SK-N-SH treated with all-trans-retinoic acid at 6 μM for 48 hours (cell line): ENCODE measurements around the gene SPATA12.

ENCODE experiments used
- ATAC-seq: fragments of 200-7000 bp; cut with Tn5 transposase; 3 replicates; pipeline ENCODE4 v1.9.1; 2020; ENCODE audit warnings: mild to moderate bottlenecking, moderate library complexity
- ARNTL ChIP-seq: fragments of 450-650 bp; formaldehyde crosslinking; IDR thresholded peaks from 2 replicates; pipeline ENCODE4 v1.5.0; 2020; ENCODE audit warnings: low read depth, mild to moderate bottlenecking, moderate library complexity, borderline replicate concordance
- BACH2 ChIP-seq: fragments of 250-450 bp; sonication (Bioruptor Pico); IDR thresholded peaks from 2 replicates; pipeline ENCODE4 v1.9.0; 2021; ENCODE audit warnings: mild to moderate bottlenecking, borderline replicate concordance
- CSDC2 ChIP-seq: fragments of 250-450 bp; sonication (Bioruptor Pico); IDR thresholded peaks from 2 replicates; pipeline ENCODE4 v1.5.0; 2020; ENCODE audit warnings: mild to moderate bottlenecking, moderate library complexity
- ESRRG ChIP-seq: fragments of 250-450 bp; sonication (Bioruptor Pico); IDR thresholded peaks from 2 replicates; pipeline ENCODE4 v1.6.1; 2021; ENCODE audit warnings: mild to moderate bottlenecking
- GLIS3 ChIP-seq: fragments of 250-450 bp; sonication (Bioruptor Pico); IDR thresholded peaks from 2 replicates; pipeline ENCODE4 v1.5.0; 2020; ENCODE audit warnings: mild to moderate bottlenecking, moderate library complexity
- ISL1 ChIP-seq: fragments of 250-450 bp; sonication (Bioruptor Pico); IDR thresholded peaks from 2 replicates; pipeline ENCODE4 v2.1.2; 2022; ENCODE audit warnings: mild to moderate bottlenecking, moderate library complexity
- OSR1 ChIP-seq: fragments of 250-450 bp; sonication (Bioruptor Pico); IDR thresholded peaks from 2 replicates; pipeline ENCODE4 v1.8.0; 2022; ENCODE audit warnings: moderate library complexity, mild to moderate bottlenecking, inconsistent platforms
- POU6F1 ChIP-seq: fragments of 250-450 bp; sonication (Bioruptor Pico); IDR thresholded peaks from 2 replicates; pipeline ENCODE4 v1.8.0; 2021; ENCODE audit warnings: low read depth, mild to moderate bottlenecking, moderate library complexity, borderline replicate concordance
- PPARA ChIP-seq: fragments of 250-450 bp; sonication (Bioruptor Pico); IDR thresholded peaks from 2 replicates; pipeline ENCODE4 v1.5.0; 2020; ENCODE audit warnings: mild to moderate bottlenecking, borderline replicate concordance
- RARB ChIP-seq: fragments of 250-450 bp; sonication (Bioruptor Pico); IDR thresholded peaks from 2 replicates; pipeline ENCODE4 v1.8.0; 2021; ENCODE audit warnings: mild to moderate bottlenecking, moderate library complexity
- SNAI2 ChIP-seq: fragments of 250-450 bp; sonication (Bioruptor Pico); IDR thresholded peaks from 2 replicates; pipeline ENCODE4 v1.5.0; 2020; ENCODE audit warnings: mild to moderate bottlenecking, moderate library complexity
- TCF4 ChIP-seq: fragments of 250-450 bp; sonication (Bioruptor Pico); IDR thresholded peaks from 2 replicates; pipeline ENCODE4 v1.8.0; 2021; ENCODE audit warnings: mild to moderate bottlenecking, moderate library complexity, borderline replicate concordance
- TOX ChIP-seq: fragments of 250-450 bp; sonication (Bioruptor Pico); IDR thresholded peaks from 2 replicates; pipeline ENCODE4 v1.8.0; 2021; ENCODE audit warnings: mild to moderate bottlenecking, moderate library complexity, borderline replicate concordance
- TSHZ2 ChIP-seq: fragments of 250-450 bp; sonication (Bioruptor Pico); IDR thresholded peaks from 2 replicates; pipeline ENCODE4 v1.5.0; 2020; ENCODE audit warnings: mild to moderate bottlenecking, moderate library complexity
- ZC3H10 ChIP-seq: fragments of 250-450 bp; sonication (Bioruptor Pico); IDR thresholded peaks from 2 replicates; pipeline ENCODE4 v1.5.1; 2021; ENCODE audit warnings: mild to moderate bottlenecking, moderate library complexity
- ZFP3 ChIP-seq: fragments of 250-450 bp; sonication (Bioruptor Pico); IDR thresholded peaks from 2 replicates; pipeline ENCODE4 v1.5.0; 2020; ENCODE audit warnings: mild to moderate bottlenecking, moderate library complexity
- ZFP30 ChIP-seq: fragments of 450-650 bp; formaldehyde crosslinking; IDR thresholded peaks from 2 replicates; pipeline ENCODE4 v1.5.0; 2022; ENCODE audit warnings: mild to moderate bottlenecking, moderate library complexity
- ZNF565 ChIP-seq: fragments of 450-650 bp; formaldehyde crosslinking; conservative IDR thresholded peaks from 2 replicates; pipeline ENCODE4 v1.5.0; 2020; ENCODE audit warnings: low read depth, mild to moderate bottlenecking, moderate library complexity
- ZNF70 ChIP-seq: fragments of 450-650 bp; formaldehyde crosslinking; IDR thresholded peaks from 2 replicates; pipeline ENCODE4 v1.5.0; 2020; ENCODE audit warnings: mild to moderate bottlenecking, moderate library complexity
- ZNF8 ChIP-seq: fragments of 450-650 bp; formaldehyde crosslinking; IDR thresholded peaks from 2 replicates; pipeline ENCODE4 v1.5.0; 2020; ENCODE audit warnings: mild to moderate bottlenecking, moderate library complexity
- TF ChIP-seq, protein P1 (sequence below): fragments of 250-450 bp; sonication (Bioruptor Pico); IDR thresholded peaks from 2 replicates; pipeline ENCODE4 v1.5.1; 2020; ENCODE audit warnings: low read depth, mild to moderate bottlenecking, moderate library complexity

SPATA12 gene

DNA sequence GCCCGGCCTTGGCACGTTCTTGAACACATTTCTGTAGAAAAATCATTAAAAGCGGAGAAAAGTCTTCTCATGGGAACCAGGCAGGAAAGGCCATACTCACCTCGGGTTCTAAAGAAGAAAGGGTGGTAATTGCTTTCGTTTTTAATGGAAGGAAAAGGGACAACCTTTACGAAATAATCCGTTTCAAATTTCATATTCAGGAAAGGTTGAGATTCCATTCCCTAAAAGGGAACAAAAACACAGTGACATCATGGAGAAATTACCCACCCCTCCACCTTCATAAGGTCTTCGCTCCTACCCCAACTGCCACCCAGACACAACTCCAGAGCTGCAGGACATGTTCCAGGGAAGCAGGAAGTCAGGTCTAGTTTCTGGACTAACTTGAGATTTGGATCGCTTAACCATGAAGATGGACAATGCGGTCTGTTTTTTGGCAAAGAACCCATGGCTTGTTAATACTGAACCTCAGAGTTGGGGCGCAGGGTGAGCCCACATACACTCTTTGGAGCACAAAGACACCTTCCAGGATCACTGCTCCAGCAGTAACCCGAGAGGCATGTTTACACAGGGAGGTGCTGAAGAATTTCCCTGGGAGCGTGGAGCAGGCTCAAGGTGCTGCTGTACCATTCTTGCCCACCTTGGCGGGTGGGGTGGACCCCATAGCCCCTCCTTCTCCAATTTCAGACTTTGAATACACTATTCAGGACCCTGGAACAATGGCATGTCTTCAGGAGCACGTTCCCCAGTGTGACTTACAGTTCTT lies 49.2 kb downstream of the SPATA12 start:
- no peak for ATAC-seq

GRCh38 chr3:57110214-57110613 lies 49.8 kb downstream of the SPATA12 start:
- ATAC-seq = no peak
- no peak for TF ChIP-seq ZNF565 (CRISPR knock-in tag)
- no peak for TF ChIP-seq BACH2
- TF ChIP-seq ISL1 (CRISPR knock-in tag) = no peak
- no peak for TF ChIP-seq OSR1 (CRISPR knock-in tag)
- TF ChIP-seq, protein P1, sequence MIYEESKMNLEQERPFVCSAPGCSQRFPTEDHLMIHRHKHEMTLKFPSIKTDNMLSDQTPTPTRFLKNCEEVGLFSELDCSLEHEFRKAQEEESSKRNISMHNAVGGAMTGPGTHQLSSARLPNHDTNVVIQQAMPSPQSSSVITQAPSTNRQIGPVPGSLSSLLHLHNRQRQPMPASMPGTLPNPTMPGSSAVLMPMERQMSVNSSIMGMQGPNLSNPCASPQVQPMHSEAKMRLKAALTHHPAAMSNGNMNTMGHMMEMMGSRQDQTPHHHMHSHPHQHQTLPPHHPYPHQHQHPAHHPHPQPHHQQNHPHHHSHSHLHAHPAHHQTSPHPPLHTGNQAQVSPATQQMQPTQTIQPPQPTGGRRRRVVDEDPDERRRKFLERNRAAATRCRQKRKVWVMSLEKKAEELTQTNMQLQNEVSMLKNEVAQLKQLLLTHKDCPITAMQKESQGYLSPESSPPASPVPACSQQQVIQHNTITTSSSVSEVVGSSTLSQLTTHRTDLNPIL (CRISPR knock-in tag) = no peak
- no peak for TF ChIP-seq TOX (CRISPR knock-in tag)
- TF ChIP-seq POU6F1 (CRISPR knock-in tag) = no peak
- no peak for TF ChIP-seq TCF4 (CRISPR knock-in tag)
- no peak for TF ChIP-seq ZNF8
- TF ChIP-seq ARNTL (CRISPR knock-in tag) = no peak
- no peak for TF ChIP-seq ZFP30 (CRISPR knock-in tag)
- no peak for TF ChIP-seq ZNF70 (CRISPR knock-in tag)
- no peak for TF ChIP-seq PPARA (CRISPR knock-in tag)
- TF ChIP-seq ESRRG = no peak
- TF ChIP-seq SNAI2 (CRISPR knock-in tag) = no peak
- no peak for TF ChIP-seq TSHZ2
- TF ChIP-seq ZC3H10 = no peak

More for the DNA sequence above, 49.2 kb downstream of the SPATA12 start:
- no peak for TF ChIP-seq ESRRG
- no peak for TF ChIP-seq CSDC2 (CRISPR knock-in tag)
- TF ChIP-seq, protein P1 (CRISPR knock-in tag) = no peak
- no peak for TF ChIP-seq SNAI2 (CRISPR knock-in tag)
- TF ChIP-seq RARB (CRISPR knock-in tag) = no peak
- no peak for TF ChIP-seq ISL1 (CRISPR knock-in tag)
- TF ChIP-seq OSR1 (CRISPR knock-in tag) = no peak
- no peak for TF ChIP-seq ZNF565 (CRISPR knock-in tag)
- no peak for TF ChIP-seq POU6F1 (CRISPR knock-in tag)
- no peak for TF ChIP-seq TSHZ2
- TF ChIP-seq TCF4 (CRISPR knock-in tag) = no peak
- TF ChIP-seq ZFP3 (CRISPR knock-in tag) = no peak
- TF ChIP-seq ZFP30 (CRISPR knock-in tag) = no peak
- no peak for TF ChIP-seq TOX (CRISPR knock-in tag)
- no peak for TF ChIP-seq GLIS3
- TF ChIP-seq BACH2 = no peak
- TF ChIP-seq PPARA (CRISPR knock-in tag) = no peak
